NCI-H774 (cell line): ENCODE measurements around the gene KPTN.

Experiments used
- DNase-seq: peaks from one replicate; lab custom pipeline; 2025; lab: John Stamatoyannopoulos, UW

The KPTN gene

DNA sequence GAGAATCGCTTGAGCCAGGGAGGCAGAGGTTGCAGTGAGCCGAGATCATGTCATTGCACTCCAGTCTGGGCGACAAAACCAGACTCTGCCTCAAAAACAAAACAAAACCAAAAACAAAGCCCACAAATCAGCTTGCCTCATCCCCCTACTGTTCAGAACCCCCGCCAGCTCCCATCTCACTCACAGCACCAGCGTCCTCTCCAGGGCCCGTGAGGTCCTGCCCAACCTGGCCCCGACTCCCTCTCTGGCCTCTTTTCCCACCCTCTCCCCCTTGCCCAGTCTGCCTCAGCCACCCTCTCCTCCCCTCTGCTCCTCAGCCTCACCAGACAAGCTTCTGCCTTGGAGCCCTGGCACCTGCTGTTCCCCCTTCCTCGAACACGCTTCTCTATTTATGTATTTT lies 16.1 kb downstream of the KPTN start:
- no peak for DNase-seq

DNA sequence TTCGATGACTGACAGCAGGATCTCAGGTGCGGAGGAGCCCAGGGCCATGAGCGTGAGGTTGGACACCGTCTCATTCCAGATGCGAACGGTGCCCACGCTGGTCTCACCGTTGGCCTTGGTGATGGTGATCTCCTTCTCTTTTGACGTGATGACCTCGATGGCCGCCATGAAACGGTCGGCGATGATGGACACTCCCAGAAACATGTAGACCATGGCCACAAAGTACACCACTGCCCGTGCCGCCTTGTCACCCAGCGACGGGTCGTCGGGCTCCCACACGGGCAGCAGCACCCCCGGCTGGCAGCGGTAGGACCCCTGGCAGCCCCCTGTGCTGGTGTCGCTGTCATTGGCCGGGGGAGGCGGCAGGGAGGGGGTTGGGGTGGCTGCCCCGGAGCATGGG lies 18.1 kb downstream of the KPTN start:
- DNase-seq, result no peak

DNA sequence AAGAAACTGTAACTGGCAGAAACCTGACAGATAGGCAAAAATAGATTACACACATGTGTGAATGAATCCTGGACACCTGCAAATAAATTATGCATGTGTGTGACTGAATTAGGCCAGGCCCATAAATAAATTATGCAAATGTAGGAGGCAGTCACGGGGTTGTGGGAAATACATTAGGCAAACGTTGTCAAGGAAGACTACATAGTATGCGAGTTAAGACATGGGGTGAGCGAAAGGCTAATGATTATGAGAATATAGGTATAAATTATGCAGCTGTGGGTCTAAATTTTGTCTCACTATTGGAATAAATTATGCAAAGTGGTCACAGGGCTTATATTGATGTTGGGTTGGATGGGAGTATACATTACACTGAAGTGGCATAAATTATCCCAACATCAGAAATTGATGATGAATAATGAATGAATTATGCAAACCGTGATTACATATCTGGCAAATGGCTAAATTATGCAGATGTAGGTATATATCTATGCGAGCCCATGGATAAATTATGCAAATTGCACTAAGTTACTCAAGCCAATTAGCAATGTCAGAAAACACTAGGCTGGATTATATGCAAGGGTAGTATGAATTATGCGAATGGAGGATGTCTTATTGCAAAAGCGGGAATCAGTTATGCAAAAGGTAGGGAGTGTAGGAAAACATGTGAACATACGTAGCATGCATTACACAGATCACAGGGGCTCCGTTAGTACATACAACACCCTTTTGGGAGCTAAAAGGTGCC lies 19.2 kb downstream of the KPTN start:
- no peak for DNase-seq

DNA sequence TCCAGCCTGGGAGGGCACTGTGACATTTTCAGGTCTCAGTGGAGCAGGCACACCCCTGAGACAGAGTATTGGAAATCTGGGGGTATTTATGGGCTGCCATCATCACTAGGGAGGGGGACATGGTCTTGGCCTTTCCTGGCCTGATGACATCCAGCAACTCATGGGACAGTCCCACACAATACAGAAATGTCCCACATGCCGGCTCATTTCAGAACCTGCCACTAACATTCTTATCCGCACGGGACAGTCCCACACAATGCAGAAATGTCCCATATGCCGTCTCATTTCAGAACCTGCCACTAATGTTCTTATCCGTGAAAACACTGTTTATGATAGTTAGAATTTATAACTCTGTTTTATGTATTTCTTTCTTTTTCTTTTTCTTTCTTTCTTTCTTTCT lies 22.1 kb downstream of the KPTN start:
- DNase-seq, result no peak

DNA sequence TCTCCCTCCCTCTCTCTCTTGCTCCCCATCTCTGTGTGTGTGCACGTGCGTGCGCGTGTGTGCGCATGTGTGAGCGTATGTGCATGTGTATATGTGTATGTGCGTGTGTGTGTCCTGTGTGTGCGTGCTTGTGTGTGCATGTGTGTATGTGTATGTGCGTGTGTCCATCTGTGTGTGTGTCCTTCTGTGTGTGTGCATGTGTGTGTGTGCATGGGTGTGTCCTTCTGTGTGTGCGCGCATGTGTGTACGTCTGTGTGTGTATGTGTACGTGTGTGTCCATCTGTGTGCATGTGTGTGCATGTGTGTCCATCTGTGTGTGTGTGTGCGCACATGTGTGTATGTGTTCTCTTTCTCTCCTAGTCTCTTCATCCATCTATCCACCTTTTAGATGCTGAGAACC lies 24.5 kb downstream of the KPTN start:
- DNase-seq, result no peak

DNA sequence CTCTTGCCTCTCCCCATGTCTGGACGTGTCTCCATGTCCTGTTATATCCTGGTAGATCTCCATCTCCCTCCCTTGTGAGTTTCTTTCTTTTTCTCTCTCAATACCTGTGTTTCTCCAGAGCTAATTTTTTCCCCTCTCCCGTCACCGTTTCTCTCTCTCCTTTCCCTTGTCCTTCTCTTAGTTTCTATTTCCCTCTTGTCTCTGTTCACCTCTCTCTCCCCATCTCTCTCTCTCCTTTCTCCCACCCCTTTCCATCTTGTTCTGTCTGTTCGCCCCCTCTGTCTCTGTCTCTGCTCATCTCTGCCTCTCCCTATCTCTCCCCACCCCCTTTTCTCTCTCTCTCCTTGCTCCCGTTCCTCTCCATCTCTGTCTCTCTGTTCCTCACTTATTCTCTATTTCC lies 25.3 kb downstream of the KPTN start:
- DNase-seq, result no peak

DNA sequence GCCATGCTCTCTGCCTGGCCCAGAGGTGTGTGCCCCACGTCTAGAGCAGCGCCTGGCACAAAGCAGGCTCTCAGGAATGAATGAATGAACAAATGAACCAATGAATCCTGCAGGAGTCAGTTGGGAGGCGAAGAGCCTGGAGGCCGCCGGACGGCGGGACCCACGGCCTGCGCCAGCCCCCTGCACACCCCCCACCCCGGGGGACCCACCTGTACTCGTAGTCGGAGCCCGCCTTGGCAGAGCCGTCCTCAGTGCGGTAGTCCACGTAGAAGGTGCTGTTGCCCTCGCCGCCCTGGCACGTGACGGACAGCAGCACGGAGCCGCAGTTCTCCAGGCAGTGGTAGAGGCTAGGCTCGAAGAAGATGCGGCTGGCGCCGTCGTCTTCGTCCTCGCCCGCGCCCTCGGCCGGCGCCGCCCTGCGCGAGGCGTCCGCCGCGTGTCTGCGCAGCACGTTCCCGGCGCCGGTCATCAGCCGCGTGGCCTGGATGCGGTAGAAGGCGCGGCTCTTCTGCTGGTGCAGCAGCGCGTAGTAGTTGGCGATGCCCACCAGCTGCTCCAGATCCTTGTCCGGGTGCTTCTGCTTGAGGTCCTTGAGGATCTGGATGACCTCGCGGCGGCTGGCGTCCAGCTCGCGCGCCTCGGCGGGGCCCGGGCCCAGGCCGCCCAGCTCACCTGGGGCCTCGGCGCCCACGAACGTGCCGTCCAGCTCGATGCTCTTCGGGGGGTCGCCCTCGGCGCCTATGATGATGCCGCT lies 27.1 kb downstream of the KPTN start:
- DNase-seq, result no peak

DNA sequence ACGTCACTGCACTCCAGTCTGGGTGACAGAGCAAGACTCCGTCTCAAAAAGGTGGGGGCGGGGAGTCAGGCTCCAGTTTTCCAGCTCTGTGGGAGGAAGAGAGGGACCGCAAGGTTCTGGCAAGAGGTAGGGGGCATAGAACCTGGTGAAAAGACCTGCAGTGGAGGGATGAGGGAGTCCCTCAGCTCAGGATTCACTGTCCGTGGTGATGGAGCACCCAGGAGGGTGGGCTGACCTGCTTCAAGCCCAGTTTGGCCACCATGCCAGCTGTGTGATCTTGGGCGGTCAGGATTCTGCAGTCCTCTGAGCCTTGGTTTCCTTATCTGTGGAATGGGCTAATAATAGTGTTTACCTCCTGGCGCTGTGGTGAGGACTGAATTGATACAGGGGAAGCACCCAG lies 33.5 kb downstream of the KPTN start:
- no peak for DNase-seq

DNA sequence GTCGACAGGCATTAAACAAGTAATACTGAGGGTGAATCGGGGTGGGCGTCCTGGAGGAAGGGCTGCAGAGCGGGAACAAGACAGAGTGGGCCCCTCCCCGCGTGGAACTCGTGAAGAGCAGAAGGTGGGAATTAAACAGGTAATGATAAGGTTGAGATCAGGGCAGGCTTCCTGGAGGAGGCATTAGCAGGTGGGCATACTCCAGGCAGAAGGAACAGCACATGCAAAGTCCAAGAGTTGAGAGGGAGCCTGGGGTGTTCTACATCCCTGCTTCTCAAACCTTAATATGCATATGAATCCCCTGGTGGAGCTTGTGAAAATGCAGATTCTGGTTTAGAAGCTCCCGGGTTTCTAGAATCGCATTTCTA lies 35.7 kb downstream of the KPTN start:
- DNase-seq, result no peak

DNA sequence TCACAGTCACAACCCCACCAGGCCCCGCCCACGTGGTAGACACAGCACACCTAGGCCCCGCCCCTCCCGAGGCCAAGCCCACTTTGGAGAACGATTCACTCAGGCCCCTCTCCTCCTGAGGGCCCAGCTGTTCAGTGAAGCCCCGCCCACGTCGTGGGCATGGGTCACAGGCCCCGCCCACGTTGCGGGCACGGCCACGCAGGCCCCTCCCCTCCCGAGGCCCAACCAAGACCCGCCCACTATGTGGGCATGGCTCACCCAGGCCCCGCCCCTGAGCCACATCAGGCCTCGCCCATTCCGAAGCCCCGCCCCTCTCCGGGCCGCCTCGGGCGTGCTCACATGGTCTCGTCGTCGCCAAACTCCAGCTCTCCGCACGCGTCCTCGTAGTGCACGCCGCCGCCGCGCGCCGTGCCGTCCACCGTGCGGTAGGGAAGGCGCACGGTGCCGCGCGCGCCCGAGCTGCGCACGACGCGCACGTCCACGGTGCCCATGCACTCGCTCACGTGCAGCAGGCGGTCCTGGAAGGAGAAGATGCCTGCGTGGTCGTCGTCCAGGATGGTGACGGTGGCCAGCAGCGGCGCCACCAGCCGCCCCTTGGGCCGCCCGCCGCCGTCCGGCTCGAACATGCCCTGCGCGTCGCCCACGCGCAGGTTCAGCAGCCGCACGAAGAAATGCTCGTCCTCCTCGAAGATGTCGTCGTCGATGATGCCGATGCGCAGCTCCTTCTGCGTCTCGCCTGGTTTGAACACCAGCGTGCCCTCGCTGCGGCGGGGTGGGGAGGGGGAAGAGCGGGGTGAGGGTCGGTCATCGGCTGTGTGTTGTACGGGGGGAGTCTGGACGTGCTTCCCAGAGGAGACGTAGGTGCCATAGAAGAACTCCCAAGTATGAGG lies 36.3 kb downstream of the KPTN start:
- peak; percentile 58 for DNase-seq

DNA sequence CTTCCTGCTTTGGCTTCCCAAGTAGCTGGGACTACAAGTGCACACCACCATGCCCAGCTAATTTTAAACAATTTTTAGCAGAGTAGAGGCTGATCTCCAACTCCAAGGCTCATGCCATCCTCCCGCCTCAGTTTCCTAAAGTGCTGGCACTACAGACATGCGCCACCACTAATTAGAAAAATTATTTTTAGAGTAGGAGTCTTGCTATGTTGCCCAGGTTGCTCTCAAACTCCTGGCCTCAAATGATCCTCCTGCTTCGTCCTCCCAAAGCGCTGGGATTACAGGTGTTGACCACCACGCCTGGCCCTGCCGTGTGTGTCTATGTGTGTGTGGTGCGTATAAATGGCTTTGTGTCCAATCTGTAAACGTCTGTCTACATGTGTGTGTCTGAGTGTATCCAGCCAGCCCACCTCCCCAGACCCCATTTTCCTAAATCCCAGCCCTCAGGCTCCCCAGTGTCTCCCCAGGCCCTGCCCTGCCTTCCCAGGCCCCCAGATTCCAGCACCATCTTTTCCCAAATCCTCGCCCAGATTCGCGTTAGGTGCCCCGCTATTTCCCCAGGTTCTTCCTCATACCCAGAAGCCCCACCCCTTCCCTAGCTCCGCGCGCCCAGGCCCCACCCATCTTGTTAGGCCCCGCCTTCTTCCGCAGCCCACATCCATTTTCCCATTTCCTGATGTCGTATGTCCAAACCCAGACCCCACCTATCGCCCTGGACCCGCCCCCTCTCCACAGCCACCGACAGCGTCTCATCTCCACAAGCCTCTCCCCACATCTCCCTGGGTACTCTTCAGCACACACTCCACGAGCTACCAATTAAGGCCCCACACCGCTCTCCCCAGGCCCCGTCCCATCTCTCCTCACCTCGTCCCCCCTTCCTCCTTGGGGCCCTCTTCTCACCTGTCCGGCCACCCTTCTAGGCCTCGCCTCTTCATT lies 37.2 kb downstream of the KPTN start:
- DNase-seq, result peak; percentile 45

DNA sequence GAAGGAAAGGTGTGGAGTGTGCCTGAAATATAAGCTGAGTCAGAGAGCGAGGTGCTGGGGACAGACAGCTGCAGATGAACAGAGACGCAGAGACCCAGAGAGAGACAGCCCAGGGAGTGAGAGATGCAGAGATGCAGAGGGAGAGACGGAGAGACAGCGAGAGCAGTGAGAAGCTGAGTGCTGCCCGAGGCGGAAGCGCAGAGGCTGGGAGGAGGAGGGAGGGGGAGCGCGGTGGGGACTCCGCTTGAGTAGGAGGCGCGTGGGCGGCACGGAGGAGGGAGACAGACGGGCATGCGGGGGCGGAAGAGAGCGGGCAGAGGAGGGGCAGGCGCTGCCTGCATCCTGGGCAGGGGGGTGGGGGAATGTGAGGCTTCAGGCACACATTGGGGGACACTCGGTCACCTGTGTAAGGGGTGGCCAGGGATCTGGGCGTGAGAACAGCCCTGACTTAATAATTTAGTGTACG lies 38.0 kb downstream of the KPTN start:
- peak; percentile 5 for DNase-seq

DNA sequence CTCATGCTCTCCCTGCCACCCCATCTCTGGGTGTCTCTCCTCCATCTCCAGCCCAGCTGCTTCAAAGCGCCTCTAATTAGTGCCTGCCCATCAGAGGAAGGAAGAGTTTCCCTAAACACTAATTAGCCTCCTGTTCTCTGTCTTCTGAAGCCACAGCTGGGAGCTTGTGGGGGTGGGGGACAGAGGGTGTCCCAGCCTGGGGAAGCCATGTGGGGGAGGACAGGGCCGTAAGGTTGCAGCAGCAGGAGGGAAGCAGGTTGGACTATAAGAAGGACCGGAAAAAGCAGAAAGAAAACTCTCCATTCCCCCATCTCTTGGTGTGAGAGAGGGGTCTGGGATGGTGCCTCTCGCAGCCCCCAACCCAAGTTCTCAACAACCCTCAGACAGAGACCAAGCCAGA lies 38.5 kb downstream of the KPTN start:
- DNase-seq, result no peak

DNA sequence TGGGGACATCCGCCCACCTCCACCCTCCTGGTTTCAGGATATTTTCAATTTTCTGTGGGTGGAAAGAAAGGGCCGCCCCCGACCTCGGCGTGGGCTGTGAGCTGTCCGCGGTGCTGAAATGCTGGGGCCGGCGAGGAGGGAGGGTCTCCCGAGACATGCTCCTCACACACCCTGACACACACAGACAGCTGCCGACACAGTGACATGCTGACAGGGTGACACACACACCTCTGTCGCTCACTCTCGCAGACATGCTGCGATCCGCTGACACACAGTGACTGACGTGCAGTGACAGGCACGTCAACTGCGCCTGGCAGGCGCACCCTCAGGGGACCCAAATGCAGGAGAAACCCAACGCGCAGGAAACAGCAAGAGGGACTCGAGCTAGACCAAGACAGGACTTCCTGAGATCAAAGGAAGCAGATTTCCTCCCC lies 39.6 kb downstream of the KPTN start:
- no peak for DNase-seq

DNA sequence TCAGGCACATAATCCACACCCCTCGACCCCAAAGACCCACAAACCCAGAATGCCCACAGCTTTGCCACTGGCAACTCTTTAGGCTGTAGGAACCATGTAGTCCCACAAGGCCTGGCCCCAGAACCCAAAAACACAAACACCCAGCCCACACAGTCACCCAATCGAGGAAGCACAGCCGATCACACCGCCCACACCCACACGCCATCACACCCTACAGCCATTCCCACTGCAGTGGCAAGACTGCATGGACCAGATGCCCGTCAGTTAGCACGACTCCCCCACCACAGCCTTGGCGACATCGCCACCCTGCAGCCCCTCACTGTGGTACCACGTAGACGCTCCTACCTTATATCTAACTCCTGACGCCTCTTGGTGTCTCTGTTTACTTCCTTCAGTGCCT lies 40.7 kb downstream of the KPTN start:
- DNase-seq, result no peak

DNA sequence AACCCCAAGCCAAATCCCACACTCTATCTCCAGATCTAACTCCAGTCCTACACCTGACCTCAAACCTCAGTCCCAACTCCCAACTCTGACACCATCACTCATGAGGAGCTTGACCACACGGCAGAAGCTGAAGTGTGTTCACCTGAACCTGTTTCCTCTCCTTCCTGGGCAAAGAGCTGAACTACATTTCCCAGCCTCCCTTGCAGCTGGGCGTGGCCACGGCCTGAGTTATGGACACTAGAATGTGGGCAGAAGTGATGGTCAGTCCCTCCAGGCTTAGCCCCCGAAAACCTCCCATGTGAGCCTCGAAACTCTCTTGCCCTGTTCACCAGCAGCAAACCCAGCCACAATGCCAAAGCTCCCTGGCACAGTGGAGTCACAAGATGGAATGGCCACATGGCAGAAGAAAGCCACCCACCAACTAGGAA lies 45.2 kb downstream of the KPTN start:
- peak; percentile 10 for DNase-seq

DNA sequence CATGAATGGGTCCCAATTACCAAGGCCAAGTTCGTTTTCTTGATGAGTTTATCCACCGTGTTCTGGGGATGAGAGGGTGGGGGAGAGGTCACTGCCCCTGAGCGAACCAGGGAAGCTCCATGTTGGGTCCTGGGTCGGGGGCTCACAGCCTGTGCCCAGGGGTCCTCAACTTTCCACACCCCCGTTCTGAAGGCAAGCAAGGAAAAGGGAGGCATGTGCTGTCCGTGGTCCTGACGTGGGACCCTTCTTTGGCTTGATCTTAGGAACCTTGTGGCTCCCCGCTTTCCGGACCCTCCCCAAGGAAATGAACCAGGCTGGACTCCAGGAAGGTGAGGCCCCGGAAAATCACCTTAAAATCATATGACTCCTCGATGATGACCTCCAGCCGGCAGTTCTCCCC lies 46.5 kb downstream of the KPTN start:
- DNase-seq, result no peak

DNA sequence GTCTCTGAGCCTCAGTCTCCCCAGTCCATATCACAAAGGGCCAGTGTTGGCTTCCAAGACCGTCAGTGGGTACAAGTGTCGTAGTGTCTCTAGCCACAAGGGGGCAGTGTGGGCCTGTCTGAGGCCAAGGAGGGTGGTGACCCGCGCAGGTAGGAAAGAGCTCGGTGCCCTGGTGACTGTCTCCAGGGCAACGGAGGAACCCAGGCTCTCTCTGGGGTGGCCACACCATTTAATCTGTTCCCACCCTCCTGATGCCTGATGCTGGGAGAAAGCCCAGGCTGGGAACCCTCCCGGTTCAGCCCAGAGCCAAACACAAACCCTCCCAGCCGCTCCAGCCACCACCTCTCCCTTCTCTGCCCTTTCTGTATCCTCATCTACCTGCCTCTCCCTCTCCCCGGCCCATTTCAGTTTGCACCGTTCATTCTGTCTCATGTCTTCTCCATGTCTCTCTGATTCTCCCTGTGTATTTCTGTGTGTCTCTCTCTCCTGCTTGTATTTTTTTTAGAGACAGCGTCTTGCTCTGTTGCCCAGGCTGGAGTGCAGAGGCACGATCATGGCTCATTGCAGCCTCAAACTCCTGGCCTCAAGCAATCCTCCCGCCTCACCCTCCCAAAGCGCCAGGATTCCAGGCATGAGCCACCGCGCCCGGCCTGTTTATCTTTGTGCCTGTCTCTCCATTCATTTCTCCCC lies 47.2 kb downstream of the KPTN start:
- peak; percentile 75 for DNase-seq

DNA sequence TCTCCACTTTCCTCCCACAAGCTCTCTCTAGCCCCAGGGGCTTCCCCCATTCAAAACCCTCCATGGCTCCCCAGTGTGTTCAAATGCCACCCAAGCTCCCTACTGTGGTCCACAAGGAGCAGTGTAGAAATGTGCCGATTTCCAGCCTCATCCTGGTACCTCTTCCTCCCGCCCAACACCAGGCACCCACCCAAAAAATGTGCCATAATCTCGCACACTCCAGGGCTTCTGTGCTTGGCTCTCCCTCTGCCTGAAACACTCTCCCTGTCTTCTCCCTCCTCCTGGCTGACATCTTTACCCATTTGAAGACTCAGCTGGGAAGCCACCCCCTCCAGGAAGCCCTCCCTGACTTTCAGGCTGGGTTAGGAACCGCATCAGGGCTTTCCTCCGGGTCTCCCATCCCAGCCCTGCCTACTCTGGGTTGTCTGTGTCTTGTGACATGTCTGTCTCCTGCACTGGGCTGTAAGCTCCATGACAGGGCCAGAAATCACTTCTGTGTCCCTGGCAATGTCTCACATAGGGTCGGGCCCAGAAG lies 48.1 kb downstream of the KPTN start:
- DNase-seq, result no peak

DNA sequence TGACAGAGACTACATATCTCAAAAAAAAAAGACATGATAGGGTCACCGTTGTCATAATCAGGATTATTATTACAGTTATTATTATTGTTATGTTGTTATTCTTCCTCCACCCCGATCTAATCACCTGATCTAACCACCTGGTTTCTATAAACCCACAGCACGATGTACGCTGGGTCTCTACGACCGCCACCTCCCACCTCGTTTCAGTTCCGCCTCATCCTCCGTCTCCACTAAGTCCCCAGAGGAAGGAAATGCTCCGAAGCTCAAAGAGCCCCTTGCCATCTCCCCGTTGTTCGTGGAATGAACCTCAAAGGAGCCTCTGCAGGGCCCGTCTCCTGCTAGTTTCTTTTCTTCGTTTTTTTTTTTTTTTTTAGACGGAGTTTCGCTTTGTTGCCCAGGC lies 48.8 kb downstream of the KPTN start:
- no peak for DNase-seq

DNA sequence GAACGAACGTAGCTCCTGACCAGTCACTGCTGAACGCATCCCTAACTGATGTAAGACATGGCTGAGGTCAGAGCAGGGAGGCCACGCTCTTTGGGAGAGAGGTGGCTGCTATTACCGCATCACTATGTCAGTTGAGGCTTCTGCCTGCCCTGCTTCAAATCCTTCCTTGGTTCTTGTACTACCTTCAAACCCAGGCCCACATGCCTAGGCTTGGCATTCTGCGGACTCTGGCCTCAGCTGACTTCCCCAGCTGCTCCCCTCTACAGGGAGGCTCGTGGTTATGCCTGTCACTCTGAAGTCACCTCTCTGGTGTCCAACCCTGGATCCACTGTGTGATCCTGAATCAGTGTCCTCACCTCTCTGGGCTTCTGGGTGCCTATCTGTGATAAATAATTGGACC lies 49.9 kb downstream of the KPTN start:
- no peak for DNase-seq
